ENCODE results near the gene IFNW1. TPM values are rescaled to one million over a fixed set of nuclear protein-coding genes. Genes with fewer than 3 reads are reported as not detected.

The IFNW1 gene
- total and polyA plus RNA-seq, 10 of the 15 experiments (the other 5 are each of a cell fraction or from before 2014, with no cell fraction given) = 0.06 to 0.11 (median 0.09) TPM; not detected in 7

GRCh38 chr9:21135736-21136135, 5.9 kb downstream of the IFNW1 start:
- no peak for DNase-seq (ENCODE audit: low read depth, low spot score)

More at GRCh38 chr9:21135736-21136135, 5.9 kb downstream of the IFNW1 start:
- Histone ChIP-seq H3K36me3 (ENCODE audit: control insufficient read depth in 2 of 2, insufficient read depth in 2 of 2, low read length in 1 of 2) (no peaks in the 10 kb centered on the region), H3K79me2 (ENCODE audit: control insufficient read depth, insufficient read depth, low read length) (no peaks in the 10 kb centered on the region), H3K4me2 (ENCODE audit: control insufficient read depth, insufficient read depth) (no peak overlapping the region), H3K9me3 (replicated peaks; ENCODE audit: control insufficient read depth, insufficient read depth, low read length) (no peaks in the 10 kb centered on the region), H4K20me1 (ENCODE audit: control insufficient read depth, insufficient read depth) (no peaks in the 10 kb centered on the region), H3K4me1 (ENCODE audit: control insufficient read depth, insufficient read depth, low read length) (no peaks in the 10 kb centered on the region), H3K4me3 (no peak overlapping the region), H3K27ac (ENCODE audit: control insufficient read depth, insufficient read depth) (no peak overlapping the region), H2AFZ (ENCODE audit: control insufficient read depth, low read depth, low read length) (no peak overlapping the region), H3K27me3 (replicated peaks in 1 of 2; ENCODE audit: control insufficient read depth in 2 of 2, insufficient read depth in 2 of 2, low read length in 1 of 2) (no peaks in the 10 kb centered on the region), H3K9ac (ENCODE audit: control insufficient read depth, insufficient read depth, low read length) (no peak overlapping the region)
- RAD21 ChIA-PET (ENCODE audit: unreplicated experiment) = no interaction called here
- ATAC-seq (no peak), FAIRE-seq (no peak)
- POLR2A ChIA-PET = no interaction called here
- WGBS (ENCODE audit: insufficient coverage, insufficient replicate concordance, low lambda C conversion rate, missing lambda C conversion rate) = 61% methylated on average over 3 of the region's 3 CpGs
- TF ChIP-seq ZBTB4 (CRISPR knock-in tag; IDR thresholded peaks at IDR 0.05) = no peak
- no peak for TF ChIP-seq ZNF274 (IDR thresholded peaks at IDR 0.05; ENCODE audit: insufficient read depth, insufficient read length)
- TF ChIP-seq STAT1 (conservative IDR thresholded peaks at IDR 0.05) = no peak
- TF ChIP-seq FOXK2 (IDR thresholded peaks at IDR 0.05) = no peak
- no peak for TF ChIP-seq TCF7 (IDR thresholded peaks at IDR 0.05; ENCODE audit: borderline replicate concordance)
- no peak for TF ChIP-seq TCF12 (IDR thresholded peaks at IDR 0.05; ENCODE audit: low read depth, low read length)
- TF ChIP-seq ZNF592 (IDR thresholded peaks at IDR 0.05) = no peak
- no peak for TF ChIP-seq MTA2 (IDR thresholded peaks at IDR 0.05; ENCODE audit: low read depth)
- no peak for TF ChIP-seq ASH2L (IDR thresholded peaks at IDR 0.05; ENCODE audit: borderline replicate concordance, low read depth)
- no peak for TF ChIP-seq NFYB (IDR thresholded peaks at IDR 0.05; ENCODE audit: insufficient read depth, low read depth, low read length)
- in situ Hi-C loops (cut with MboI) = no loop called here
- intact Hi-C loops (cut with micrococcal nuclease; ENCODE audit: unreplicated experiment) = no loop called here
- BruUV-seq (replicated peaks) = no TSS peak
- CTCF ChIA-PET = no interaction called here
- SMC1A ChIA-PET (ENCODE audit: uncharacterized antibody, unreplicated experiment) = interaction anchor here (1.4 kb wide), 1 partner anchor 47 kb away, joined by 4 read pairs; no protein-coding TSS in a partner anchor

All from GM12878 (cell line).